ENCODE data around the gene KMO. TPM values are rescaled to one million over a fixed set of nuclear protein-coding genes. Genes with fewer than 3 reads are reported as not detected.

KMO gene
- total RNA-seq, 1 experiment from 2014 or later: 0.29 TPM

GRCh38 chr1:241608379-241609033, 76.3 kb downstream of the KMO start:
- peaks cover 9% of the 10 kb centered on the region for H3F3A ChIP-seq (ENCODE audit: low read length, unreplicated experiment)
- no peaks in the 10 kb centered on the region for H3K27me3 ChIP-seq (ENCODE audit: low read length)
- H2AFZ ChIP-seq (ENCODE audit: low read length): no peak overlapping the region
- ATAC-seq (peak; percentile 29), DNase-seq (peak; percentile 94)
- BruUV-seq (replicated peaks): no TSS peak
- no peaks in the 10 kb centered on the region for H3K36me3 ChIP-seq (ENCODE audit: low read depth, low read length)
- no peaks in the 10 kb centered on the region for H4K20me1 ChIP-seq (ENCODE audit: low read length)
- H3K4me1 ChIP-seq (ENCODE audit: insufficient read depth, low read length): peaks cover 97% of the 10 kb centered on the region
- H3K27ac ChIP-seq (ENCODE audit: low read length): peak overlapping the region; percentile 88
- peak overlapping the region; percentile 68 for H3K9ac ChIP-seq (ENCODE audit: low read length)
- H3K4me2 ChIP-seq (ENCODE audit: low read length): peak overlapping the region; percentile 71
- ChIA-PET CTCF (interaction anchor here (1.0 kb wide), 1 partner anchor 76 kb away, joined by 3 read pairs; the partner anchor contains the start of gene KMO), POLR2A (ENCODE audit: unreplicated experiment) (no interaction called here)
- intact Hi-C loops (cut with micrococcal nuclease): no loop called here
- no peaks in the 10 kb centered on the region for H3K79me2 ChIP-seq (ENCODE audit: low read length)
- no peak overlapping the region for H3K4me3 ChIP-seq (ENCODE audit: low read length)
- H3K9me2 ChIP-seq (replicated peaks; ENCODE audit: low read length): no peaks in the 10 kb centered on the region
- H3K9me3 ChIP-seq (ENCODE audit: low read length): no peaks in the 10 kb centered on the region
- TF ChIP-seq CTCF (conservative IDR thresholded peaks at IDR 0.05; ENCODE audit: low read depth, low read length) (no peak), EZH2phosphoT487 (IDR thresholded peaks at IDR 0.05; ENCODE audit: borderline replicate concordance, low read length) (no peak), EZH2 (IDR thresholded peaks at IDR 0.05; ENCODE audit: low read length, unreplicated experiment) (no peak)

- Histone ChIP-seq H2AFZ (ENCODE audit: low read length) (no peak overlapping the region), H3K79me2 (ENCODE audit: low read length) (no peaks in the 10 kb centered on the region), H3K4me2 (ENCODE audit: low read length) (no peak overlapping the region), H3K9ac (ENCODE audit: low read length) (no peak overlapping the region), H4K20me1 (ENCODE audit: low read length) (no peaks in the 10 kb centered on the region), H3K9me2 (replicated peaks; ENCODE audit: low read length) (no peaks in the 10 kb centered on the region), H3K4me1 (ENCODE audit: insufficient read depth, low read length) (peaks cover 95% of the 10 kb centered on the region), H3K27ac (ENCODE audit: low read length) (peak overlapping the region; percentile 2; the same call in 1 of the 2 replicates), H3F3A (ENCODE audit: low read length, unreplicated experiment) (peaks cover 15% of the 10 kb centered on the region), H3K36me3 (ENCODE audit: low read depth, low read length) (no peaks in the 10 kb centered on the region), H3K4me3 (ENCODE audit: low read length) (no peak overlapping the region), H3K27me3 (ENCODE audit: low read length) (no peaks in the 10 kb centered on the region), H3K9me3 (ENCODE audit: low read length) (no peaks in the 10 kb centered on the region)
- intact Hi-C loops (cut with micrococcal nuclease): loop anchor here (2.0 to 5.0 kb wide), 2 partner anchors 279 to 377 kb away; no protein-coding TSS in a partner anchor
- DNase-seq: peak; percentile 55
- ChIA-PET POLR2A (ENCODE audit: unreplicated experiment) (interaction anchor here (0.6 kb wide), 2 partner anchors 12 to 240 kb away, joined by 5 to 11 read pairs; no protein-coding TSS in a partner anchor), CTCF (interaction anchor here (0.5 to 2.1 kb wide), 9 partner anchors 17 to 270 kb away, joined by 3 to 26 read pairs (median 4); partner anchors contain the start of genes CHML, EXO1, FH and OPN3)
- TF ChIP-seq EZH2 (IDR thresholded peaks at IDR 0.05; ENCODE audit: low read length, unreplicated experiment): no peak
- TF ChIP-seq EZH2phosphoT487 (IDR thresholded peaks at IDR 0.05; ENCODE audit: borderline replicate concordance, low read length): no peak
- no peak for TF ChIP-seq CTCF (conservative IDR thresholded peaks at IDR 0.05; ENCODE audit: low read depth, low read length)
- no TSS peak for BruUV-seq (replicated peaks)
- ATAC-seq: no peak
Observed at GRCh38 chr1:241610056-241610815, 78.1 kb downstream of the KMO start.
